Omental fat pad (tissue), 4 donors: Measurements from ENCODE around the gene ENTPD8. TPM values are rescaled to one million over a fixed set of nuclear protein-coding genes. Genes with fewer than 3 reads are reported as not detected.

ENCODE experiments used
- ATAC-seq: fragments of 150-250 bp; one replicate; pipeline ENCODE4 v1.9.1; 2016; ENCODE audit warnings: mild to moderate bottlenecking, moderate library complexity; ENCODE audit not compliant: low FRiP score
- DNase-seq: peaks from one replicate; pipeline ENCODE4 v3.0.0-alpha.2; 2019; ENCODE audit warnings: low spot score
- total RNA-seq, 4 donors: library from RNA; depleted of rRNA; stranded (reverse); fragments of >200 nt; gene quantifications; one replicate each; pipeline ENCODE4 v1.1.0, GENCODE V29; 2016
- TF ChIP-seq, protein P1 (sequence below), 3 donors: fragments of 450-650 bp; IDR thresholded peaks; one replicate each; pipeline ENCODE4 v1.5.1; 2016 to 2017; ENCODE audit warnings: antibody characterized with exemption in 3 of 3, mild to moderate bottlenecking in 3 of 3, moderate library complexity in 2 of 3

Gene ENTPD8
- total RNA-seq, 4 donors from 2014 or later = not detected

DNA sequence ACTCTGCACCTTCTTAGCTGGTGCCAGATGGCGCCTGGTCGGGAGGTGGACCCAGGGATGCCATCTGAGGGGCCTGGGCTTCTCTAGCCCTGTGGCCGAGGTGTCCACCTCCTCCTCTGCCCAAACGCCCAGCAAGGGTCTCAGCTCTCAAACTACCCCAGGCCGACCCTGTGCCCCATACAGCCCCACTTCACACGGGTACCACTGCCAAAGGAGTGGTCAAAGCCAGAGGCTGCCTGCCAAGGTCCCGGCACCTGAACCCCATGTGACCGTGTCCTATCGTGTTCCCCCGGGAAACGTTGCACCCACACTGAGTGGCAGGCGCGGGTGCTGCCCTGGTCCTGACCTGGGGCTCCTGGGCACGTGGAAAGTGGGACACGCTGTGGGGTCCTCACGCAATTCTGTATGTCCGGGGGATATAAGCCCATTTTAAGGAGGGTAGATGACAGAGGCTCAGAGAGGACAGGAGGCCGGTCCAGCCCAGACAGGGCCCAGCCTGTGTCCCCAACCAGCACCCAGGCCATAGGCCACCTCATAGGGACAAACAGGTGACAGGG lies 1.9 kb downstream of the ENTPD8 start:
- DNase-seq = no peak
- ATAC-seq = no peak
- TF ChIP-seq, protein P1, sequence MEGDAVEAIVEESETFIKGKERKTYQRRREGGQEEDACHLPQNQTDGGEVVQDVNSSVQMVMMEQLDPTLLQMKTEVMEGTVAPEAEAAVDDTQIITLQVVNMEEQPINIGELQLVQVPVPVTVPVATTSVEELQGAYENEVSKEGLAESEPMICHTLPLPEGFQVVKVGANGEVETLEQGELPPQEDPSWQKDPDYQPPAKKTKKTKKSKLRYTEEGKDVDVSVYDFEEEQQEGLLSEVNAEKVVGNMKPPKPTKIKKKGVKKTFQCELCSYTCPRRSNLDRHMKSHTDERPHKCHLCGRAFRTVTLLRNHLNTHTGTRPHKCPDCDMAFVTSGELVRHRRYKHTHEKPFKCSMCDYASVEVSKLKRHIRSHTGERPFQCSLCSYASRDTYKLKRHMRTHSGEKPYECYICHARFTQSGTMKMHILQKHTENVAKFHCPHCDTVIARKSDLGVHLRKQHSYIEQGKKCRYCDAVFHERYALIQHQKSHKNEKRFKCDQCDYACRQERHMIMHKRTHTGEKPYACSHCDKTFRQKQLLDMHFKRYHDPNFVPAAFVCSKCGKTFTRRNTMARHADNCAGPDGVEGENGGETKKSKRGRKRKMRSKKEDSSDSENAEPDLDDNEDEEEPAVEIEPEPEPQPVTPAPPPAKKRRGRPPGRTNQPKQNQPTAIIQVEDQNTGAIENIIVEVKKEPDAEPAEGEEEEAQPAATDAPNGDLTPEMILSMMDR (IDR thresholded peaks at IDR 0.05) = no peak

GRCh38 chr9:137438591-137439157 lies 2.5 kb downstream of the ENTPD8 start:
- no peak for ATAC-seq
- DNase-seq = no peak
- TF ChIP-seq, protein P1 (IDR thresholded peaks at IDR 0.05) = no peak

DNA sequence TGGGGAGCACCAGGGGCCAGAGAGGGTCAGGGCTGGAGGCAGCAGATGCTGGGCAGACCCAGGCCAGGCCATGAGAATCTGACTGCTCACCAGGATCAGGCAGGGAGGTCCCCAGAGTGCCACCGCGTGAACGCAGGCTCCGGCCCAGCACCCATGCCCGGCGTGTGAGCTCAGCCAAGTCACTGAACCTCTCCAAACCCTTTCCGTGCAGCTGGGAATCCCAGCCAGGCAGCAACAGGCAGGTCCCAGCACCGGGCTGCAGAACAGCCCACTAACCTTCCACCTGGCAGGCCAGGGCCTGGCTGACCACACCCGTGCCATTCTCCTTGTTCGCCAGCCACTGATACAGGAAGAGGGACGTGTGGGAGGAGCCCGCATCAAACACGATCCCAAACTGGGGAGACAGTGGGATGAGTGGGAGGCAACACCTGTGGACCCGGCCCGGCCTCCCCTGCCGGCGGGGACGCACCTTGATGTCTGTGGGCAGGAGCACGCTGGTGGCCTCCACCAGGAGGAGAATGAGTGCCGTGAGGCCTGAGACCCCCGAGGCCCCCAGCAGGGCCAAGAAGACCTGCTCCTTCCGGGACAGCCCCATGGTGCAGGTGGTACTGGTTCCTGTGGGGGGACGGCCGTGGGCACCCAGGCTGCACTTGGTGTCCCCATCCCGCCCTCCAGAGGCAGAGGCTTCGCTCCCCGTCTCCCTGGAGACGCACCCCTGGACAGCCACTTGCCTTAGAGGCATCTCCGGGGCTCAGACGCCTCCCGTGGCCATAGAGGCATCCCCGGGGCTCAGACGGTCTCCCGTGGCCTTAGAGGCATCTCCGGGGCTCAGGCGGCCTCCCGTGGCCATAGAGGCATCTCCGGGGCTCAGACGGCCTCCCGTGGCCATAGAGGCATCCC lies 3.2 kb downstream of the ENTPD8 start:
- ATAC-seq (no peak), DNase-seq (no peak)
- TF ChIP-seq, protein P1 (IDR thresholded peaks at IDR 0.05) = no peak

DNA sequence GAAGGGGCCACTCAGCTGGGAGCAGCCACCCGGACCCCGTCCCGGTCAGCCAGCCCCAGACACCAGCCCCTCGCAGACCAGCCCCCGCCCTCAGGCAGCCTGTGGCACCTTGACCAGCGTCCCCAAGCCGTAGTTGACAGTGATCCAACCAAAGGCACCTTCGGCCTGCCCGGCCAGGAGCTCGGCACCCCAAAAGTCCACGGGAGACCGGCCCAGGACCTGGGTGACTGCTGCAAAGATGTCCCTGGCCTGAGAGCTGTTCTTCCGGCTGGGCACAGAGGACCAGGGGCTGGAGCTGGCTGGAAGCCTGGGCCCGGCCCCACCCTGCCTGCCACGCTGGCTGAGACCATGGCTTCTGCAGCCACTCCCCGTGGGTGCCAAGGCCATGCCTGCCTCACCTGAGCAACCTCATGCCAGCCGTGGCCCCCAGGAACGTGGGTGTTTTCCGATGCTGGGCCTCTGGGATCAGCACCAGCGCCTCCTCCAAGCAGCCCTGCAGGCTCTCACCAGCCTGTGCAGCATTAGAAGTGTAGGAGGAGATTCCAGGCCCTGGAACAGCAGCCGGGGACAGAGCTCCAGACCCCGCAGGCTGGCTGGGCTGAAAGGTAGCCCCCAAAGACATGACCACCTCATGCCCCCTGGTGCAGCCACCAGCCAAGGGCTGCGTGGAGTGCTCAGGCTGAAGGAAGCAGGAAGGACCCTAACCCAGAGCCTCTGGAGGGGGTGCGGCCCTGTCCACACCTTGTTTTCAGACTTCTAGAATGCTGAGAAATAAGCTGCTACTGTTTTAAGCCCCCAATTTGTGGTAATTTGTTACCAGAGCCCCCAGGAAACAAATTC lies 4.2 kb downstream of the ENTPD8 start:
- TF ChIP-seq, protein P1 (IDR thresholded peaks at IDR 0.05) = no peak
- ATAC-seq (no peak), DNase-seq (no peak)

DNA sequence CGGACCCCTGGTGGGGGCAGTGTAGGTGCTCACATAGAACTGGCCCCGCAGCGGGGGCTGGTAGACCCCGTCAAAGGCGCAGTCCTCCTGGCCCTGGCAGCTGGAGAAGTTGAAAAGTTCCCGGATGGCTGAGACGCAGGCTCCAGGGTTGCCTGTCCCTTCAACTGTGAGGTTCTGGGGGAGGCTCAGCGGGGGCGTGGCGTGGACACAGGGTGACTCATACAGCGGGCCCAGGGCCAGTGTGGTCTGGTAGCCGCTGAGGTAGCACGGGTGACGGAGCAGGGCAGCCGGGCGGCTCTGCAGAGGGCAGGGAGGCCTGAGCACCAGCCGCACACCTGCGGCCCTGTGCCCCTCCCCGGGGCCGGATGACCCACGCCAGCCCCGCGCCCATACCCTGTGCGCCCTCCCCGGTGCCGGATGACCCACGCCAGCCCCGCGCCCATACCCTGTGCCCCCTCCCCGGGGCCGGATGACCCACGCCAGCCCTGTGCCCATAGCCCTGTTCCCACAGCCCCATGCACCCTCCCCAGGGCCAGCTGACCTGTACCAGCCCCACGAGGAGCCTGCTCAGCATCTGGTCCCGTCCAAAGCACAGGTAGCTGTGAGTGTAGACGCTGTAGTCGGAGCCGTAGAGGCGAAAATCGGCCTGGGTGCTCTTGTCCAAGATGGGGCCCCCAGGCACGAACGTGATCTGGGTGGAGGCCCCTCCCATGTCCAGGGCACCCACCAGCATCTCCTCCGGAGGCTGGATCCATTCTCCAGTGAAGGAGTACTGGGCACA lies 5.0 kb downstream of the ENTPD8 start:
- DNase-seq (peak; percentile 58), ATAC-seq (peak; percentile 90)
- TF ChIP-seq, protein P1 (IDR thresholded peaks at IDR 0.05) = no peak

GRCh38 chr9:137435381-137435891 lies 5.7 kb downstream of the ENTPD8 start:
- TF ChIP-seq, protein P1 (IDR thresholded peaks at IDR 0.05) = no peak
- DNase-seq (no peak), ATAC-seq (no peak)
